Neutrophil (primary cell): Measurements from ENCODE around the gene RAPH1.

Source experiments
- H3K27ac ChIP-seq: fragments of 200-600 bp; sonication (generic); 2 replicates; pipeline ENCODE4 v1.5.1; 2016; ENCODE audit warnings: mild to moderate bottlenecking, moderate library complexity
- H3K27me3 ChIP-seq: fragments of 200-600 bp; sonication (generic); 2 replicates; pipeline ENCODE4 v1.6.0; 2016; ENCODE audit warnings: mild to moderate bottlenecking
- H3K36me3 ChIP-seq: fragments of 200-600 bp; sonication (generic); 2 replicates; pipeline ENCODE4 v1.5.1; 2017
- H3K4me1 ChIP-seq, 2 experiments: fragments of 200-600 bp in 1 of 2; sonication (generic) in 1 of 2; 1 replicate in 1 of 2; 2 replicates in 1 of 2; pipeline versions ENCODE4 v1.5.1 to v1.6.1; 2013 to 2016; ENCODE audit warnings: low read depth in 1 of 2, low read length in 1 of 2, mild to moderate bottlenecking in 1 of 2, moderate library complexity in 1 of 2; ENCODE audit not compliant: control insufficient read depth in 1 of 2, insufficient read depth in 1 of 2
- H3K4me3 ChIP-seq, 2 experiments: fragments of 200-600 bp in 1 of 2; sonication (generic) in 1 of 2; 1 replicate in 1 of 2; 2 replicates in 1 of 2; pipeline ENCODE4 v1.5.1; 2013 to 2016; ENCODE audit warnings: low read depth in 1 of 2, low read length in 1 of 2, mild to moderate bottlenecking in 1 of 2, moderate library complexity in 1 of 2
- H3K9me3 ChIP-seq: fragments of 200-600 bp; sonication (generic); 2 replicates; pipeline ENCODE4 v1.5.1; 2016
- TF ChIP-seq, protein P1 (sequence below): fragments of 200-600 bp; sonication (generic); IDR thresholded peaks from 2 replicates; pipeline ENCODE4 v1.5.1; 2016; ENCODE audit warnings: antibody characterized with exemption

The RAPH1 gene

DNA sequence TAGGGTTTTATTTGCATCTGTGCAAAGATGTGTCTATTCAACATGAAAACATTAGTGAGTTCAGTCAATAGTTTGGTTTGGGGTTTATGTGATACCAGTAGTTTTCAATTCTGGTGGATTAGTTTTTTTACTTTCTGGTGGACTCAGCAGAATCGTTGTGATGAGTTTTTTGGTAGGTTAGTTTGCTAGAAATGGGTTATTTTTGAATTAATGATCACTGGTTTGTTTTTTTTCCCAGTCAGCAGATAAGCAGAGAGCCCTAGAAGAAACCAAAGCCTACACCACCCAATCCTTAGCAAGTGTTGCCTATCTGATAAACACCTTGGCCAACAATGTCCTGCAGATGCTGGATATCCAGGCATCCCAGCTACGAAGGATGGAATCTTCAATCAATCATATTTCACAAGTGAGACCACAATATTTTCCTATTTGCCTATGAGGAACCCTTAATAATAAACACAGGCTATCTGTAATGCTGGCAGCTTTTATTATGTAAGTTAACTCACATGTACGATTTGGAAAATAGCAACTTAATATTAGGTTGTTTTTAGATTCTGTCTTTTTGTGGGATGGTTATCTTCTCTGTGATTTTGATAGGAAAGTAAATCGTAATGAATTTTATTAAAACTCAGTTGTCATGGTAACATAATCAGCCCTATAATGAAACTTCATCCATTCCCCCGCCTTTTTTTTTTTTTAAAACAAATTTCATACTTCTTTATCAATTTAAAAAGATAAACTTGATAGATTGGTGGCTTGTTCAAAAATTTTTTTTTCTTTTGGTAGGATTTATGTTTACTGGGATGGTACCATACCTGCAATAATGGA, 168.2 kb downstream of the RAPH1 start:
- Histone ChIP-seq H3K4me1 (no peaks in the 10 kb centered on the region), H3K4me3 (no peak overlapping the region), H3K36me3 (no peaks in the 10 kb centered on the region), H3K27ac (no peak overlapping the region), H3K27me3 (no peaks in the 10 kb centered on the region), H3K9me3 (no peaks in the 10 kb centered on the region)
- TF ChIP-seq, protein P1, sequence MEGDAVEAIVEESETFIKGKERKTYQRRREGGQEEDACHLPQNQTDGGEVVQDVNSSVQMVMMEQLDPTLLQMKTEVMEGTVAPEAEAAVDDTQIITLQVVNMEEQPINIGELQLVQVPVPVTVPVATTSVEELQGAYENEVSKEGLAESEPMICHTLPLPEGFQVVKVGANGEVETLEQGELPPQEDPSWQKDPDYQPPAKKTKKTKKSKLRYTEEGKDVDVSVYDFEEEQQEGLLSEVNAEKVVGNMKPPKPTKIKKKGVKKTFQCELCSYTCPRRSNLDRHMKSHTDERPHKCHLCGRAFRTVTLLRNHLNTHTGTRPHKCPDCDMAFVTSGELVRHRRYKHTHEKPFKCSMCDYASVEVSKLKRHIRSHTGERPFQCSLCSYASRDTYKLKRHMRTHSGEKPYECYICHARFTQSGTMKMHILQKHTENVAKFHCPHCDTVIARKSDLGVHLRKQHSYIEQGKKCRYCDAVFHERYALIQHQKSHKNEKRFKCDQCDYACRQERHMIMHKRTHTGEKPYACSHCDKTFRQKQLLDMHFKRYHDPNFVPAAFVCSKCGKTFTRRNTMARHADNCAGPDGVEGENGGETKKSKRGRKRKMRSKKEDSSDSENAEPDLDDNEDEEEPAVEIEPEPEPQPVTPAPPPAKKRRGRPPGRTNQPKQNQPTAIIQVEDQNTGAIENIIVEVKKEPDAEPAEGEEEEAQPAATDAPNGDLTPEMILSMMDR, result no peak

DNA sequence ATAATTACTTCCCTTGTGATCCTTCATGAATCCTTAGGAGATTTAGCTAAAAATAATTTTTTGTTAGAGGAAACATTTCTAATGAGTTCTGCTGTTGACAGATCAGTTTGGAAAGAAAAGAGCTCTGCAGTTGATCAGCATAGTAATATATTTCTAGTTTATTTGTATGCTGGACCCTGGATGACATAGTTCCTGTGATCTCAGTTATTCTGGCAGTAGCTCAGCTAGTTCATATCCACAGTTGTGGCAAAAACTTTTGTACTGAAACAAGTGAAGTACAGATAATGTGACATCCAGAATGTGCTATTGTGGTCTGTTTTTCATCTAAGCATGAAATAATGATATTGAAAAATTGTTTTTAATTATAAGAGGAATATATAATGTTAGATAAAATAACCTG, 173.2 kb downstream of the RAPH1 start:
- Histone ChIP-seq H3K4me1 (no peaks in the 10 kb centered on the region), H3K4me3 (no peak overlapping the region), H3K36me3 (no peaks in the 10 kb centered on the region), H3K27me3 (no peaks in the 10 kb centered on the region), H3K9me3 (no peaks in the 10 kb centered on the region), H3K27ac (no peak overlapping the region)
- TF ChIP-seq, protein P1, result no peak

DNA sequence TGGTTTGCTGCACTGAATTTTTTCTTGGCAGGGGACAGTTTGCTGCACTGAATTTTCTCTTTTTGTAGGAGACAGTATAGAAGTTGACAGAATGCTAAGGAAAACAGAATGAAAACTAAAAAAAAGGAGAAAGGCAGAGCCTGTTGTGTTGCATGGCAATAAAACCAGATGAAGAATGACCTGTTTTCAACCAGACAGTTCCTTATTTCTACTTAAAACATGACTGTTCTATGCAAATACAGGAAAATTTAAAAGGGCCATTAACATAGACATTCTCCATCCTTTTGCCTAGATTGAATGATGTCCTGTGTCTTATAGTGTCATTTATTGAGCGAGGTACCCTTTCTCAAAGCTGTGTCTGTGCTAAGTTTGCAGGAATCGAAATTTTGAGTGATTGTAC, 173.6 kb downstream of the RAPH1 start:
- no peaks in the 10 kb centered on the region for H3K36me3 ChIP-seq
- H3K27ac ChIP-seq, result no peak overlapping the region
- H3K27me3 ChIP-seq, result no peaks in the 10 kb centered on the region
- H3K9me3 ChIP-seq, result no peaks in the 10 kb centered on the region
- H3K4me3 ChIP-seq, result no peak overlapping the region
- TF ChIP-seq, protein P1, result no peak
- H3K4me1 ChIP-seq, result no peaks in the 10 kb centered on the region

DNA sequence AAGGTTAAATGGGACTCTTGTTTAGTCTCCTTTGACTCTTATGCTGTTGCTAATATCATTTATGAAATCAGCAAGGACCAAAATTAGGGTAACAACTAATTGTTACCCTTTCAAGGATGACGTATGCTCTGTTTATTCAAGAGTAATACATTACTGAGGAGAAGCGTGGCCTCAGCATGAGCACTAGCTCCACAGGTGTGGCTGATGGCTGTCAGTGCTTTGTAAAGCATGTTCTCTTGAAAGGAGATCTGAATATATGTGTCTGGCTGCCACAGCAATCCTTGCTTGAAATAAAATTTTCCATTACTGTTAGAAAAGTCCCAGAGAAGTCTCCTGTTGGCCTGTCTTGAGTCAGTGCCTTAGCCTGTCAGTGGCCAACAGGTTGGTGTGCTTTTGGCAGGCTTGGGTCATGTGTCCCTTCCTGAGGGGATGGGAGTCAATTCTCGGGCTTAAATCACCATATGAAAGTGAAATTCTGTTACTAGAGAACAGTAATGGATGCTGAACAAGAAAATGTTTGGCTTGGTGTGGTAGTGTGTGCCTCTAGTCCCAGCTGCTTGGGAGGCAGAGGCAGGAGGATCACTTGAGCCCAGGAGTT, 174.2 kb downstream of the RAPH1 start:
- Histone ChIP-seq H3K4me1 (no peaks in the 10 kb centered on the region), H3K27me3 (no peaks in the 10 kb centered on the region), H3K27ac (no peak overlapping the region), H3K4me3 (no peak overlapping the region), H3K36me3 (no peaks in the 10 kb centered on the region), H3K9me3 (no peaks in the 10 kb centered on the region)
- TF ChIP-seq, protein P1, result no peak

DNA sequence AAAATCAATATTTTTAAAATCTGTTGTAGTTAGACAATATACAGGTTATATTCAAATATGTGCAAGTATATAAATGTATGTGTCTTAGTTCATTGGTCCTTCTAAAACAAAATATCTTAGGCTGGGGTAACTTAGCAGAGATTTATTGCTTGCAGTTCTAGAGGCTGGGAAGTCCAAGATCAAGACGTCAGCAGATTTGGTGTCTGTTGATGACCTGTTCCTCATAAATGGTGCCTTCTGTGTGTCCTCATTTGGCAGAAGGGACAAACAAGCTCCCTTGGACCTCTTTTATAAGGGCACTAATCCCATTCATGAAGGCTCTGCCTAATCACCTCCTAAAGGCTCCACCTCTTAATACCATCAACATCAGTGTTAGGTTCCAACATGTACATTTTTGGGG, 175.7 kb downstream of the RAPH1 start:
- Histone ChIP-seq H3K27ac (no peak overlapping the region), H3K27me3 (no peaks in the 10 kb centered on the region), H3K36me3 (no peaks in the 10 kb centered on the region), H3K4me1 (no peaks in the 10 kb centered on the region), H3K4me3 (no peak overlapping the region), H3K9me3 (no peaks in the 10 kb centered on the region)
- TF ChIP-seq, protein P1, result no peak
